Testis (tissue), 2 donors: ENCODE results near the gene PTRH1.

ENCODE experiments used
- POLR2A ChIP-seq: fragments of 450-650 bp; IDR thresholded peaks from one replicate; pipeline ENCODE4 v1.6.1; 2017; ENCODE audit warnings: antibody characterized with exemption, mild to moderate bottlenecking, moderate library complexity
- TF ChIP-seq, protein P1 (sequence below), 3 experiments: fragments of 450-650 bp in 2 of 3; fragments of 200-600 bp in 1 of 3; sonication (generic) in 1 of 3; IDR thresholded peaks; one replicate each; pipeline ENCODE4 v1.5.1; 2016 to 2019; ENCODE audit warnings: antibody characterized with exemption in 3 of 3, mild to moderate bottlenecking in 2 of 3, moderate library complexity in 1 of 3

DNA sequence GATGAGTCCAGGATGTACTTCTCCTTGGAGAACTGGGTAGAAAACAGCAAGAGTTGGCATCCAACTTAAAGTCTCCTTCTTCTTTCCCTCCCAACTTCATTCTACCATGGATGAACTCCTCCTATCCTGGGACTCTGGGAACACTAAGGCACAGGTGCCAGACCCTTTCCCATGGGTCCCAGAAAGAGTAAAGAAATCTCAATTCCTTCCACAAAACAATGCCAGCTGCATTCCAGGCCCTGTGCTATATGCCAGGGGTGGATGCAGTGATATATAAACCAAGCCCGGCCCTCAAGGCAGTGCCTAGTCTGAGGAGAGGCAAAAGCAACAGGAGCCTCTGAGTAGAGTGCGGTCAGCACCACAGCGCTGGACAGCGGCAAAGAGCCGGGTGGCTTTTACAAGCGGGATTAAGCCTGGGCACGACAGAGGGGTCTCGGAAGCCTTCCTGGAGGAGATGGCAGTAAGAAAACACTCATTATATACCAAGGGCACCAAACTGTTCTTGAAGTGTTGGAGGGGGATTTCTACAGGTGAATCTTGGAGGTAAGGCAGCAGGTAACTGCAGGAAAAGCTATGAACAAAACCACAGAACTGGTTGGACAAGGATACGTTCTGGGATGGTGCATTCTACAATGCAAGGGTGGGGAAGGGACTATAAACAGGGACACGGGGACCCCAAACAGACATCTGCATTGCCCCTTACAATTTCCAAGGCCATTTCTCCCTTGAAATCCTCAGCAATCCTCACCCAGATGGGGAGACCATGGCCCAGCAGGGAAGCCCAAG, 36.0 kb upstream of the PTRH1 start:
- no peak for TF ChIP-seq POLR2A
- TF ChIP-seq, protein P1, sequence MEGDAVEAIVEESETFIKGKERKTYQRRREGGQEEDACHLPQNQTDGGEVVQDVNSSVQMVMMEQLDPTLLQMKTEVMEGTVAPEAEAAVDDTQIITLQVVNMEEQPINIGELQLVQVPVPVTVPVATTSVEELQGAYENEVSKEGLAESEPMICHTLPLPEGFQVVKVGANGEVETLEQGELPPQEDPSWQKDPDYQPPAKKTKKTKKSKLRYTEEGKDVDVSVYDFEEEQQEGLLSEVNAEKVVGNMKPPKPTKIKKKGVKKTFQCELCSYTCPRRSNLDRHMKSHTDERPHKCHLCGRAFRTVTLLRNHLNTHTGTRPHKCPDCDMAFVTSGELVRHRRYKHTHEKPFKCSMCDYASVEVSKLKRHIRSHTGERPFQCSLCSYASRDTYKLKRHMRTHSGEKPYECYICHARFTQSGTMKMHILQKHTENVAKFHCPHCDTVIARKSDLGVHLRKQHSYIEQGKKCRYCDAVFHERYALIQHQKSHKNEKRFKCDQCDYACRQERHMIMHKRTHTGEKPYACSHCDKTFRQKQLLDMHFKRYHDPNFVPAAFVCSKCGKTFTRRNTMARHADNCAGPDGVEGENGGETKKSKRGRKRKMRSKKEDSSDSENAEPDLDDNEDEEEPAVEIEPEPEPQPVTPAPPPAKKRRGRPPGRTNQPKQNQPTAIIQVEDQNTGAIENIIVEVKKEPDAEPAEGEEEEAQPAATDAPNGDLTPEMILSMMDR (IDR thresholded peaks at IDR 0.05) = no peak
